Testis (tissue), 3 donors: ENCODE data around the gene PSMD9. TPM values are rescaled to one million over a fixed set of nuclear protein-coding genes. Genes with fewer than 3 reads are reported as not detected.

Source experiments
- DNase-seq: peaks from one replicate; pipeline ENCODE4 v3.0.0-alpha.2; 2019
- H3K27ac ChIP-seq, 2 donors: fragments of 200-600 bp; sonication (generic); one replicate each; pipeline ENCODE4 v1.5.1; 2019
- H3K27me3 ChIP-seq: fragments of 200-600 bp; sonication (generic); one replicate; pipeline ENCODE4 v1.5.1; 2019
- H3K36me3 ChIP-seq: fragments of 200-600 bp; sonication (generic); one replicate; pipeline ENCODE4 v1.5.1; 2017; ENCODE audit warnings: low read depth; ENCODE audit errors: missing control alignments
- H3K4me1 ChIP-seq: fragments of 200-600 bp; sonication (generic); one replicate; pipeline ENCODE4 v1.5.1; 2019
- H3K4me3 ChIP-seq, 2 donors: fragments of 200-600 bp; sonication (generic); one replicate each; pipeline ENCODE4 v1.5.1; 2017 to 2019
- H3K9me3 ChIP-seq: fragments of 200-600 bp; sonication (generic); one replicate; pipeline ENCODE4 v1.5.1; 2017
- POLR2A ChIP-seq: fragments of 450-650 bp; IDR thresholded peaks from one replicate; pipeline ENCODE4 v1.6.1; 2017; ENCODE audit warnings: antibody characterized with exemption, mild to moderate bottlenecking, moderate library complexity
- WGBS, 2 donors: methylation state at CpG; one replicate each; pipeline ENCODE4 v1.1.5; 2018; 5-methylcytosine and 5-hydroxymethylcytosine counted together
- intact Hi-C: fragments of 100-400 bp; cut with DNase I; formaldehyde crosslinking; loops from one replicate; pipeline ENCODE4 v1.15.1; 2023; ENCODE audit warnings: low total_unique reads
- polyA plus RNA-seq: library from polyadenylated mRNA; stranded (reverse); fragments of 350-450 nt; fragmentation: Illumina TruSeq; extraction: RNeasy Lipid Tissue Mini Kit (QIAGEN cat#74804); gene quantifications from one replicate; pipeline ENCODE4 v1.2.3, GENCODE V29; 2014; ENCODE audit warnings: low read depth, low replicate concordance; ENCODE audit not compliant: insufficient read depth
- total RNA-seq, 2 donors: library from RNA; depleted of rRNA; stranded (reverse); fragments of >200 nt; gene quantifications; one replicate each; pipeline ENCODE4 v1.2.3, GENCODE V29; 2016
- TF ChIP-seq, protein P1 (sequence below), 3 experiments: fragments of 450-650 bp in 2 of 3; fragments of 200-600 bp in 1 of 3; sonication (generic) in 1 of 3; IDR thresholded peaks; one replicate each; pipeline ENCODE4 v1.5.1; 2016 to 2019; ENCODE audit warnings: antibody characterized with exemption in 3 of 3, mild to moderate bottlenecking in 2 of 3, moderate library complexity in 1 of 3

PSMD9 gene
- total and polyA plus RNA-seq, 3 donors from 2014 or later, result 51.3 to 80.9 (median 60.7) TPM

DNA sequence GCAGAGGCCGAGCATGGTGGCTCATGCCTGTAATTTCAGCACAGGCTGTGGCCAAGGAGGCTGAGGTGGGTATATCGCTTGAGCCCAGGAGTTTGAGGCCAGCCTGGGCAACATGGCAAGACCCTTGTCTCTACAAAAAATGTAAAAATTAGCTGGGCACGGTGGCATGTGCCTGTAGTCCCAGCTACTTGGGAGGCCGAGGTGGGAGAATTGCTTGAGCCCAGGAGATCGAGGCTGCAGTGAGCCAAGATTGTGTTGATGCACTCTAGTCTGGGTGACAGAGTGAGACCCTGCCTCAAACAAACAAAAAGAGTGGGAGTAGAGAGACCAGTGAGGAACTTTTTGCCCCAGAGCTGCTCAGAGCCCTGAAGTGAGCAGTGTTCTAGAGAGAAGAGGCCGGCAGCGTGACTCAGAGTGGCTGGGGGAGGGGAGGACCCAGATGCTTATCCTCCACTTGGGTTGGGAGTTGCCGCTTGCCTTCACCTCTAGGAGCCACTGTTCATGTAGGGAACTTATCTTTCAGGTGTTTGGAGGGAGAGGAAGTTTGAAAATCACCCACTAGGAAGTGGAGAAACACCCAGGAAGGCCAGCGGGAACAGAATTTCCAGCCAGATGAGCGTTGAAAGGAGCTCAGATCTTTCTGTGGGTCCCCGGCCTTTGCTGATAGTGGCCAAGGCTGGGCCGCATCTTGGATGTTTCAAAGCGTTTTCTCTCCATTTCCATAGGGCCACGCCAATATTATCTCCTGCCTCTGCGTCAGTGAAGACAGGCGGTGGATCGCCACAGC is 45.1 kb downstream of the PSMD9 start:
- TF ChIP-seq, protein P1, sequence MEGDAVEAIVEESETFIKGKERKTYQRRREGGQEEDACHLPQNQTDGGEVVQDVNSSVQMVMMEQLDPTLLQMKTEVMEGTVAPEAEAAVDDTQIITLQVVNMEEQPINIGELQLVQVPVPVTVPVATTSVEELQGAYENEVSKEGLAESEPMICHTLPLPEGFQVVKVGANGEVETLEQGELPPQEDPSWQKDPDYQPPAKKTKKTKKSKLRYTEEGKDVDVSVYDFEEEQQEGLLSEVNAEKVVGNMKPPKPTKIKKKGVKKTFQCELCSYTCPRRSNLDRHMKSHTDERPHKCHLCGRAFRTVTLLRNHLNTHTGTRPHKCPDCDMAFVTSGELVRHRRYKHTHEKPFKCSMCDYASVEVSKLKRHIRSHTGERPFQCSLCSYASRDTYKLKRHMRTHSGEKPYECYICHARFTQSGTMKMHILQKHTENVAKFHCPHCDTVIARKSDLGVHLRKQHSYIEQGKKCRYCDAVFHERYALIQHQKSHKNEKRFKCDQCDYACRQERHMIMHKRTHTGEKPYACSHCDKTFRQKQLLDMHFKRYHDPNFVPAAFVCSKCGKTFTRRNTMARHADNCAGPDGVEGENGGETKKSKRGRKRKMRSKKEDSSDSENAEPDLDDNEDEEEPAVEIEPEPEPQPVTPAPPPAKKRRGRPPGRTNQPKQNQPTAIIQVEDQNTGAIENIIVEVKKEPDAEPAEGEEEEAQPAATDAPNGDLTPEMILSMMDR (IDR thresholded peaks at IDR 0.05), result no peak
- 85 to 92% methylated on average over 17 of the region's 17 CpGs for WGBS, 2 donors
- no peak for DNase-seq
- H3K27me3 ChIP-seq, result no peaks in the 10 kb centered on the region
- no peaks in the 10 kb centered on the region for H3K9me3 ChIP-seq
- H3K27ac ChIP-seq, result no peak overlapping the region
- H3K36me3 ChIP-seq, result no peaks in the 10 kb centered on the region
- no peak overlapping the region for H3K4me3 ChIP-seq
- H3K4me1 ChIP-seq, result no peaks in the 10 kb centered on the region
- intact Hi-C loops, result no loop called here

DNA sequence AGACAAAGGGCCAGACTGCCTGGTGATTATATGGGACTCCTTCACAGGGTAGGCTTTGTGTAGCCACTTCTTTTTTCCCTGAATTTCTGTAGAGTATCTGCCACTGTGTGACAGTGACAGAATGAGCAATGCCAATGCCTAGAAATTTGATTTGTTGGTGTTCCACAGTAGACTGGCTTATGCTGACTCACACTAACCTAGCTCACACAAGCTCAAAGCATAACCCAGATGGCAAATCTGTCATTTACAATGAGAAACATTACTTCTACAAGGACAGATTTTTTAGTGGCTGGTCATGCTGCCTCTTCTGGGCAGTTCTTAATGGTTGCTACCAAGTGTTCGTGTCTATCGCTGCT is 45.7 kb downstream of the PSMD9 start:
- intact Hi-C loops, result no loop called here
- 92% methylated on average over 2 of the region's 2 CpGs for WGBS, 2 donors

DNA sequence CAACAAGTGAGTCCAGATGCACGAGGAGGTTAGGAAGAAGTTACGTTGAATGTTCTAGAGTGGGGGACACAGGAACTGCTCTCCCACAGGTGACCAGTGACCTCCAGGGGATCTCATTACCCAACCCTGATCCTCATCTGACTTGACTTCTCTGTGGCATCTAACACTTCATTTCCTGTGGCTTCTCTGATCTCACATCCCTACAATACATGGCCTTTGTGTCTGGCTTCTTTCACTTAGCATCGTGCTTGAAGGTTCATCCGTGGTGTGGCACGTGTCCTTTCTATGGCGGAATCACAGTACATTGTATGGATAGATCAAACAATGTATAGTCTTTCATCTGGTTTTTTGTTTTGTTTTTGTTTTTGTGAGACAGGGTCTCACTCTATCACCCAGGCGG is 49.1 kb downstream of the PSMD9 start:
- 91 to 96% methylated on average over 7 of the region's 7 CpGs for WGBS, 2 donors
- H3K4me3 ChIP-seq, result no peak overlapping the region
- H3K27me3 ChIP-seq, result no peaks in the 10 kb centered on the region
- no peaks in the 10 kb centered on the region for H3K9me3 ChIP-seq
- H3K4me1 ChIP-seq, result no peaks in the 10 kb centered on the region
- no peak overlapping the region for H3K27ac ChIP-seq
- TF ChIP-seq, protein P1 (IDR thresholded peaks at IDR 0.05), result no peak
- no peak for TF ChIP-seq POLR2A
- no peak for DNase-seq
- no peaks in the 10 kb centered on the region for H3K36me3 ChIP-seq
- intact Hi-C loops, result no loop called here

More for the DNA sequence above, 45.7 kb downstream of the PSMD9 start:
- H3K27ac ChIP-seq, result no peak overlapping the region
- no peaks in the 10 kb centered on the region for H3K9me3 ChIP-seq
- H3K27me3 ChIP-seq, result no peaks in the 10 kb centered on the region
- no peaks in the 10 kb centered on the region for H3K4me1 ChIP-seq
- TF ChIP-seq POLR2A, result no peak
- TF ChIP-seq, protein P1 (IDR thresholded peaks at IDR 0.05), result no peak
- H3K36me3 ChIP-seq, result no peaks in the 10 kb centered on the region
- no peak overlapping the region for H3K4me3 ChIP-seq
- no peak for DNase-seq

DNA sequence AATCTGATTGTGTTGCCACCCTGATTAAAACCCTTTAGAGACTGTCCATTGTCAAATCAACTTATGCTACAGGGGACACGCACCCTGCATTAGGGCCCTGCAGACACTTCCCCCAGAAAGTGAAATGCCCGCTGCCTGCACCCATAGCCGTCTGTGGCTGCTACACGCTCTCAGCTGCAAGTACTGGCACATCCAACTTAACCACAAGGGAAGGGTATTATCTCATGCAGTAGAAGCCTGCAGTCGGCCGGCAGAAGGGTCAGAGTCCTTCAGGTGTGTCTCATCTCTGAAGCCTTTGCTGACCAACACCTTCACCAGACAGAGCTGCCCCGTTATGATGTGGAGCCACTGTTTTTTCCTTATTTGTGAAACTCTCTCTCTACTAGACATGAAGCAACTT is 50.6 kb downstream of the PSMD9 start:
- no peak overlapping the region for H3K4me3 ChIP-seq
- no peak for DNase-seq
- no peaks in the 10 kb centered on the region for H3K36me3 ChIP-seq
- H3K9me3 ChIP-seq, result no peaks in the 10 kb centered on the region
- H3K27me3 ChIP-seq, result no peaks in the 10 kb centered on the region
- H3K4me1 ChIP-seq, result no peaks in the 10 kb centered on the region
- 71 to 72% methylated on average over 7 of the region's 7 CpGs for WGBS, 2 donors
- no peak overlapping the region for H3K27ac ChIP-seq
- no peak for TF ChIP-seq POLR2A
- TF ChIP-seq, protein P1 (IDR thresholded peaks at IDR 0.05), result no peak
- intact Hi-C loops, result no loop called here
